ENCODE data around the gene DHODH. TPM values are rescaled to one million over a fixed set of nuclear protein-coding genes. Genes with fewer than 3 reads are reported as not detected.
"Not testable (repeated sequence)": the region's sequence is repeated elsewhere in the genome, so short reads cannot be mapped to it uniquely, and the experiment has no call there.

DHODH gene
- total and polyA plus RNA-seq, 2 donors, result 3.9 to 7.1 TPM

GRCh38 chr16:72050769-72051464, 42.4 kb downstream of the DHODH start:
- no peak for DNase-seq (ENCODE audit: extremely low spot score)
- 83% methylated on average over 4 of the region's 4 CpGs for WGBS
- Histone ChIP-seq H3K36me3 (ENCODE audit: insufficient read depth) (no peaks in the 10 kb centered on the region), H3K27ac (ENCODE audit: low read depth) (no peak overlapping the region), H3K4me1 (ENCODE audit: insufficient read depth) (no peaks in the 10 kb centered on the region), H3K4me3 (ENCODE audit: low read depth, low read length) (no peak overlapping the region)

- 85% methylated on average over 2 of the region's 2 CpGs for WGBS
Observed at GRCh38 chr16:72051818-72052217, 43.3 kb downstream of the DHODH start.

GRCh38 chr16:72054254-72054847, 45.8 kb downstream of the DHODH start, which contains the start of gene HP:
HP (plus strand) TSS chr16:72054505; CDS start chr16:72054653, 148 bp downstream.
- DNase-seq (ENCODE audit: extremely low spot score); H3K36me3 ChIP-seq (ENCODE audit: insufficient read depth); H3K27ac ChIP-seq (ENCODE audit: low read depth); H3K4me1 ChIP-seq (ENCODE audit: insufficient read depth); H3K4me3 ChIP-seq (ENCODE audit: low read depth, low read length): not testable (repeated sequence)
- WGBS, result 76% methylated on average over 5 of the region's 5 CpGs

More at GRCh38 chr16:72051818-72052217, 43.3 kb downstream of the DHODH start:
- no peak for DNase-seq (ENCODE audit: extremely low spot score)
- no peak overlapping the region for H3K4me3 ChIP-seq (ENCODE audit: low read depth, low read length)
- no peak overlapping the region for H3K27ac ChIP-seq (ENCODE audit: low read depth)
- H3K36me3 ChIP-seq (ENCODE audit: insufficient read depth), result no peaks in the 10 kb centered on the region
- H3K4me1 ChIP-seq (ENCODE audit: insufficient read depth), result no peaks in the 10 kb centered on the region

- 81% methylated on average over 4 of the region's 4 CpGs for WGBS
- Histone ChIP-seq H3K36me3 (ENCODE audit: insufficient read depth) (no peaks in the 10 kb centered on the region), H3K4me1 (ENCODE audit: insufficient read depth) (no peaks in the 10 kb centered on the region), H3K27ac (ENCODE audit: low read depth) (no peak overlapping the region), H3K4me3 (ENCODE audit: low read depth, low read length) (no peak overlapping the region)
- DNase-seq (ENCODE audit: extremely low spot score), result no peak
Observed at GRCh38 chr16:72055911-72056310, 47.4 kb downstream of the DHODH start.

GRCh38 chr16:72057313-72057712, 48.8 kb downstream of the DHODH start:
- not testable (repeated sequence) for H3K27ac ChIP-seq (ENCODE audit: low read depth); H3K36me3 ChIP-seq (ENCODE audit: insufficient read depth); H3K4me1 ChIP-seq (ENCODE audit: insufficient read depth); DNase-seq (ENCODE audit: extremely low spot score); H3K4me3 ChIP-seq (ENCODE audit: low read depth, low read length)
- no CpG with 5 or more reads among the region's 6 CpGs for WGBS

- DNase-seq (ENCODE audit: extremely low spot score); H3K27ac ChIP-seq (ENCODE audit: low read depth); H3K4me3 ChIP-seq (ENCODE audit: low read depth, low read length); H3K4me1 ChIP-seq (ENCODE audit: insufficient read depth); H3K36me3 ChIP-seq (ENCODE audit: insufficient read depth): not testable (repeated sequence)
- WGBS, result 78% methylated on average over 6 of the region's 7 CpGs
Observed at GRCh38 chr16:72059060-72059459, 50.5 kb downstream of the DHODH start.

- DNase-seq (ENCODE audit: extremely low spot score), result no peak
- Histone ChIP-seq H3K4me1 (ENCODE audit: insufficient read depth) (no peaks in the 10 kb centered on the region), H3K4me3 (ENCODE audit: low read depth, low read length) (no peak overlapping the region), H3K27ac (ENCODE audit: low read depth) (no peak overlapping the region), H3K36me3 (ENCODE audit: insufficient read depth) (no peaks in the 10 kb centered on the region)
- 90% methylated on average over 9 of the region's 9 CpGs for WGBS
Observed at GRCh38 chr16:72060405-72060804, 51.9 kb downstream of the DHODH start.

GRCh38 chr16:72061564-72061963, 53.0 kb downstream of the DHODH start:
- DNase-seq (ENCODE audit: extremely low spot score), result no peak
- no peaks in the 10 kb centered on the region for H3K4me1 ChIP-seq (ENCODE audit: insufficient read depth)
- no peak overlapping the region for H3K4me3 ChIP-seq (ENCODE audit: low read depth, low read length)
- H3K27ac ChIP-seq (ENCODE audit: low read depth), result no peak overlapping the region
- WGBS, result 98% methylated on average over 1 of the region's 1 CpG
- no peaks in the 10 kb centered on the region for H3K36me3 ChIP-seq (ENCODE audit: insufficient read depth)

GRCh38 chr16:72064361-72064894, 55.9 kb downstream of the DHODH start:
- DNase-seq (ENCODE audit: extremely low spot score), result no peak
- H3K4me3 ChIP-seq (ENCODE audit: low read depth, low read length), result no peak overlapping the region
- WGBS, result 92% methylated on average over 10 of the region's 10 CpGs
- no peaks in the 10 kb centered on the region for H3K36me3 ChIP-seq (ENCODE audit: insufficient read depth)
- no peak overlapping the region for H3K27ac ChIP-seq (ENCODE audit: low read depth)
- no peaks in the 10 kb centered on the region for H3K4me1 ChIP-seq (ENCODE audit: insufficient read depth)

- DNase-seq (ENCODE audit: extremely low spot score), result no peak
- no peak overlapping the region for H3K27ac ChIP-seq (ENCODE audit: low read depth)
- no peaks in the 10 kb centered on the region for H3K4me1 ChIP-seq (ENCODE audit: insufficient read depth)
- no peaks in the 10 kb centered on the region for H3K36me3 ChIP-seq (ENCODE audit: insufficient read depth)
- 12% methylated on average over 1 of the region's 1 CpG for WGBS
- no peak overlapping the region for H3K4me3 ChIP-seq (ENCODE audit: low read depth, low read length)
Observed at GRCh38 chr16:72066747-72067146, 58.2 kb downstream of the DHODH start.

- no peak for DNase-seq (ENCODE audit: extremely low spot score)
- no peak overlapping the region for H3K27ac ChIP-seq (ENCODE audit: low read depth)
- H3K4me3 ChIP-seq (ENCODE audit: low read depth, low read length), result no peak overlapping the region
- no peaks in the 10 kb centered on the region for H3K4me1 ChIP-seq (ENCODE audit: insufficient read depth)
- no peaks in the 10 kb centered on the region for H3K36me3 ChIP-seq (ENCODE audit: insufficient read depth)
- 73% methylated on average over 4 of the region's 4 CpGs for WGBS
Observed at GRCh38 chr16:72068930-72069329, 60.4 kb downstream of the DHODH start.

- Histone ChIP-seq H3K4me1 (ENCODE audit: insufficient read depth) (no peaks in the 10 kb centered on the region), H3K4me3 (ENCODE audit: low read depth, low read length) (no peak overlapping the region), H3K36me3 (ENCODE audit: insufficient read depth) (no peaks in the 10 kb centered on the region), H3K27ac (ENCODE audit: low read depth) (no peak overlapping the region)
- WGBS, result 38% methylated on average over 12 of the region's 12 CpGs
- no peak for DNase-seq (ENCODE audit: extremely low spot score)
Observed at GRCh38 chr16:72072514-72073342, 64.2 kb downstream of the DHODH start.

GRCh38 chr16:72073560-72074230, 65.2 kb downstream of the DHODH start:
- WGBS, result 65% methylated on average over 8 of the region's 8 CpGs
- no peak overlapping the region for H3K27ac ChIP-seq (ENCODE audit: low read depth)
- no peak overlapping the region for H3K4me3 ChIP-seq (ENCODE audit: low read depth, low read length)
- no peak for DNase-seq (ENCODE audit: extremely low spot score)
- no peaks in the 10 kb centered on the region for H3K4me1 ChIP-seq (ENCODE audit: insufficient read depth)
- H3K36me3 ChIP-seq (ENCODE audit: insufficient read depth), result no peaks in the 10 kb centered on the region

Data from urinary bladder (tissue), 4 donors.